H9 (cell line): ENCODE data around the gene MYH14. TPM values are rescaled to one million over a fixed set of nuclear protein-coding genes. Genes with fewer than 3 reads are reported as not detected.

Source experiments
- DNase-seq: peaks from one replicate; pipeline ENCODE4 v3.0.0-alpha.2; 2017
- H2AFZ ChIP-seq: one replicate; pipeline ENCODE4 v1.6.1; 2013; ENCODE audit warnings: mild to moderate bottlenecking, low read length, control low read depth, moderate library complexity
- H2AK5ac ChIP-seq: 2 replicates; pipeline ENCODE4 v1.6.1; 2013; ENCODE audit warnings: low read length, control low read depth, mixed read lengths; ENCODE audit not compliant: insufficient read length
- H2BK120ac ChIP-seq: one replicate; pipeline ENCODE4 v1.6.1; 2013; ENCODE audit warnings: low read depth, mild to moderate bottlenecking, low read length, control low read depth, inconsistent platforms; ENCODE audit not compliant: poor library complexity, severe bottlenecking
- H2BK12ac ChIP-seq: 2 replicates; pipeline ENCODE4 v1.6.1; 2013; ENCODE audit warnings: low read length, control low read depth, mixed read lengths, low read depth; ENCODE audit not compliant: insufficient read length
- H2BK15ac ChIP-seq: 2 replicates; pipeline ENCODE4 v1.6.1; 2013; ENCODE audit warnings: low read depth, low read length, control low read depth
- H2BK20ac ChIP-seq: one replicate; pipeline ENCODE4 v1.6.1; 2013; ENCODE audit warnings: low read depth, mild to moderate bottlenecking, low read length, control low read depth, inconsistent platforms; ENCODE audit not compliant: poor library complexity, severe bottlenecking
- H2BK5ac ChIP-seq: 2 replicates; pipeline ENCODE4 v1.6.1; 2013; ENCODE audit warnings: low read length, control low read depth, mixed read lengths; ENCODE audit not compliant: insufficient read length
- H3K14ac ChIP-seq: 2 replicates; pipeline ENCODE4 v1.6.1; 2013; ENCODE audit warnings: low read length, control low read depth; ENCODE audit not compliant: insufficient read depth
- H3K18ac ChIP-seq: 2 replicates; pipeline ENCODE4 v1.6.1; 2013; ENCODE audit warnings: low read depth, mild to moderate bottlenecking, mixed read lengths, low read length, control low read depth; ENCODE audit not compliant: insufficient read length
- H3K23ac ChIP-seq: 2 replicates; pipeline ENCODE4 v1.6.1; 2013; ENCODE audit warnings: low read length, control low read depth, mixed read lengths, low read depth; ENCODE audit not compliant: insufficient read length
- H3K23me2 ChIP-seq: 2 replicates; pipeline ENCODE4 v1.6.1; 2013; ENCODE audit warnings: low read depth, mild to moderate bottlenecking, mixed read lengths, low read length, control low read depth; ENCODE audit not compliant: insufficient read length, poor library complexity, severe bottlenecking
- H3K27ac ChIP-seq: 2 replicates; pipeline ENCODE4 v1.5.1; 2013; ENCODE audit warnings: low read length, control low read depth, mixed read lengths, low read depth; ENCODE audit not compliant: insufficient read length
- H3K27me3 ChIP-seq: 2 replicates; pipeline ENCODE4 v1.6.1; 2013; ENCODE audit warnings: low read length, control low read depth, inconsistent platforms; ENCODE audit not compliant: insufficient read depth
- H3K4ac ChIP-seq: 2 replicates; pipeline ENCODE4 v1.6.1; 2013; ENCODE audit warnings: low read depth, mild to moderate bottlenecking, control low read depth, inconsistent platforms, low read length, moderate library complexity
- H3K4me1 ChIP-seq: 2 replicates; pipeline ENCODE4 v1.6.1; 2013; ENCODE audit warnings: low read length, control low read depth, inconsistent platforms; ENCODE audit not compliant: insufficient read depth
- H3K4me2 ChIP-seq: 2 replicates; pipeline ENCODE4 v1.6.1; 2013; ENCODE audit warnings: low read length, control low read depth, mixed read lengths; ENCODE audit not compliant: insufficient read length, insufficient read depth
- H3K56ac ChIP-seq: 2 replicates; pipeline ENCODE4 v1.6.1; 2013; ENCODE audit warnings: low read depth, mild to moderate bottlenecking, mixed read lengths, low read length, control low read depth; ENCODE audit not compliant: insufficient read length
- H3K79me1 ChIP-seq: 2 replicates; pipeline ENCODE4 v1.6.1; 2013; ENCODE audit warnings: low read depth, mild to moderate bottlenecking, moderate library complexity, low read length, control low read depth, inconsistent platforms; ENCODE audit not compliant: insufficient read depth, poor library complexity, severe bottlenecking
- H3K79me2 ChIP-seq: 2 replicates; pipeline ENCODE4 v1.6.1; 2013; ENCODE audit warnings: low read length, control low read depth, inconsistent platforms; ENCODE audit not compliant: insufficient read depth
- H3K9ac ChIP-seq: 2 replicates; pipeline ENCODE4 v1.6.1; 2013; ENCODE audit warnings: low read length, control low read depth, mixed read lengths; ENCODE audit not compliant: insufficient read length; ENCODE audit errors: extremely low read depth
- H3K9me3 ChIP-seq: one replicate; pipeline ENCODE4 v1.6.1; 2013; ENCODE audit warnings: low read depth, low read length, inconsistent platforms; ENCODE audit not compliant: control insufficient read depth
- H3T11ph ChIP-seq: one replicate; pipeline ENCODE4 v1.6.1; 2013; ENCODE audit warnings: mild to moderate bottlenecking, low read length, control low read depth, inconsistent platforms
- H4K20me1 ChIP-seq: one replicate; pipeline ENCODE4 v1.6.1; 2013; ENCODE audit not compliant: control insufficient read depth, insufficient read length, insufficient read depth
- H4K5ac ChIP-seq: 2 replicates; pipeline ENCODE4 v1.6.1; 2013; ENCODE audit warnings: low read depth, mild to moderate bottlenecking, mixed read lengths, low read length, control low read depth; ENCODE audit not compliant: insufficient read length
- H4K8ac ChIP-seq: replicated peaks from 2 replicates; pipeline ENCODE4 v1.6.1; 2013; ENCODE audit warnings: low read length, control low read depth, mixed read lengths, low read depth; ENCODE audit not compliant: insufficient read length
- H4K91ac ChIP-seq: 2 replicates; pipeline ENCODE4 v1.6.1; 2013; ENCODE audit warnings: low read depth, mild to moderate bottlenecking, moderate library complexity, mixed read lengths, low read length, control low read depth; ENCODE audit not compliant: insufficient read length
- H3K27ac Mint-ChIP-seq, 3 experiments: 2 replicates in 2 of 3; 3 replicates in 1 of 3; pipeline ENCODE4 v1.8.0; 2020 to 2021; ENCODE audit warnings: mixed read lengths in 3 of 3, mild to moderate bottlenecking in 1 of 3, moderate library complexity in 1 of 3
- H3K27me3 Mint-ChIP-seq: 2 replicates; pipeline ENCODE4 v1.8.0; 2021; ENCODE audit warnings: low read depth, mild to moderate bottlenecking, moderate library complexity, mixed read lengths
- H3K36me3 Mint-ChIP-seq, 3 experiments: 2 replicates in 2 of 3; 3 replicates in 1 of 3; pipeline ENCODE4 v1.8.0; 2020 to 2021; ENCODE audit warnings: low read depth in 3 of 3, mixed read lengths in 3 of 3; ENCODE audit not compliant: insufficient read depth in 1 of 3
- H3K4me1 Mint-ChIP-seq, 2 experiments: 2 replicates each; pipeline ENCODE4 v1.8.0; 2020; ENCODE audit warnings: mixed read lengths in 2 of 2
- H3K4me3 Mint-ChIP-seq, 2 experiments: 2 replicates in 1 of 2; 3 replicates in 1 of 2; pipeline ENCODE4 v1.8.0; 2020 to 2021; ENCODE audit warnings: mild to moderate bottlenecking in 2 of 2, mixed read lengths in 2 of 2, moderate library complexity in 1 of 2
- H3K9me3 Mint-ChIP-seq, 2 experiments: 2 replicates in 1 of 2; 3 replicates in 1 of 2; pipeline ENCODE4 v1.8.0; 2020; ENCODE audit warnings: mild to moderate bottlenecking in 2 of 2, mixed read lengths in 2 of 2, moderate library complexity in 1 of 2
- WGBS: extraction: QIAGEN DNeasy Blood & Tissue Kit; methylation state at CpG from one replicate; pipeline ENCODE4 v1.1.7; 2013; ENCODE audit warnings: missing lambda C conversion rate, low lambda C conversion rate, mixed read lengths; ENCODE audit not compliant: insufficient read length; ENCODE audit errors: extremely low coverage; 5-methylcytosine and 5-hydroxymethylcytosine counted together
- total RNA-seq: library from RNA; stranded (reverse); gene quantifications from 2 replicates; pipeline ENCODE4 v1.2.1, GENCODE V29; 2021
- TF ChIP-seq, protein P1 (sequence below): fragments of 200-600 bp; sonication (generic); conservative IDR thresholded peaks from 3 replicates; pipeline ENCODE4 v1.8.0; 2021; ENCODE audit warnings: antibody characterized with exemption, mild to moderate bottlenecking

The MYH14 gene
- total RNA-seq, 1 experiment from 2014 or later, result 27.7 TPM

DNA sequence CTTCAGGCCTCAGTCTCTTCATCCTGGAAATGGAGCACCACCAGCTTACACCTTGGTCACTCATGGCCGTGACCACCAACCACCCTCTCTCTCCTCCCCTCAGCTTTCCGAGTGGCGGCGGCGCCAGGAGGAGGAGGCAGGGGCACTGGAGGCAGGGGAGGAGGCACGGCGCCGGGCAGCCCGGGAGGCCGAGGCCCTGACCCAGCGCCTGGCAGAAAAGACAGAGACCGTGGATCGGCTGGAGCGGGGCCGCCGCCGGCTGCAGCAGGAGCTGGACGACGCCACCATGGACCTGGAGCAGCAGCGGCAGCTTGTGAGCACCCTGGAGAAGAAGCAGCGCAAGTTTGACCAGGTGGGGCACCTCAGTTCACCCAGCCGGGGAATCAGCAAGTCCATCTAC is 78.1 kb downstream of the MYH14 start:
- no peak overlapping the region for H3K23ac ChIP-seq
- no peak overlapping the region for H3K27ac ChIP-seq
- H3K9ac ChIP-seq, result no peak overlapping the region
- no peak overlapping the region for H4K91ac ChIP-seq
- WGBS, result no CpG with 5 or more reads among the region's 22 CpGs
- no peak overlapping the region for H2BK15ac ChIP-seq
- Mint-ChIP-seq H3K4me3 (no peak overlapping the region), H3K9me3 (peaks cover 12 to 18% of the 10 kb centered on the region in 2 experiments), H3K27ac (no peak overlapping the region), H3K27me3 (no peaks in the 10 kb centered on the region), H3K4me1 (no peaks in the 10 kb centered on the region), H3K36me3 (peaks cover 31 to 59% (median 52%) of the 10 kb centered on the region in 3 experiments)
- no peak overlapping the region for H2AFZ ChIP-seq
- no peak overlapping the region for H3K56ac ChIP-seq
- H4K5ac ChIP-seq, result no peak overlapping the region
- no peaks in the 10 kb centered on the region for H3K79me2 ChIP-seq
- H2BK5ac ChIP-seq, result no peak overlapping the region
- H3K9me3 ChIP-seq, result no peaks in the 10 kb centered on the region
- H3K79me1 ChIP-seq, result no peaks in the 10 kb centered on the region
- H3K4me1 ChIP-seq, result no peaks in the 10 kb centered on the region
- H3K14ac ChIP-seq, result no peak overlapping the region
- no peak overlapping the region for H3K4me2 ChIP-seq
- H2AK5ac ChIP-seq, result no peak overlapping the region
- TF ChIP-seq, protein P1, sequence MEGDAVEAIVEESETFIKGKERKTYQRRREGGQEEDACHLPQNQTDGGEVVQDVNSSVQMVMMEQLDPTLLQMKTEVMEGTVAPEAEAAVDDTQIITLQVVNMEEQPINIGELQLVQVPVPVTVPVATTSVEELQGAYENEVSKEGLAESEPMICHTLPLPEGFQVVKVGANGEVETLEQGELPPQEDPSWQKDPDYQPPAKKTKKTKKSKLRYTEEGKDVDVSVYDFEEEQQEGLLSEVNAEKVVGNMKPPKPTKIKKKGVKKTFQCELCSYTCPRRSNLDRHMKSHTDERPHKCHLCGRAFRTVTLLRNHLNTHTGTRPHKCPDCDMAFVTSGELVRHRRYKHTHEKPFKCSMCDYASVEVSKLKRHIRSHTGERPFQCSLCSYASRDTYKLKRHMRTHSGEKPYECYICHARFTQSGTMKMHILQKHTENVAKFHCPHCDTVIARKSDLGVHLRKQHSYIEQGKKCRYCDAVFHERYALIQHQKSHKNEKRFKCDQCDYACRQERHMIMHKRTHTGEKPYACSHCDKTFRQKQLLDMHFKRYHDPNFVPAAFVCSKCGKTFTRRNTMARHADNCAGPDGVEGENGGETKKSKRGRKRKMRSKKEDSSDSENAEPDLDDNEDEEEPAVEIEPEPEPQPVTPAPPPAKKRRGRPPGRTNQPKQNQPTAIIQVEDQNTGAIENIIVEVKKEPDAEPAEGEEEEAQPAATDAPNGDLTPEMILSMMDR, result no peak
- no peak overlapping the region for H4K8ac ChIP-seq
- H2BK12ac ChIP-seq, result no peak overlapping the region
- no peak for DNase-seq
- no peak overlapping the region for H3T11ph ChIP-seq
- no peak overlapping the region for H2BK20ac ChIP-seq
- no peaks in the 10 kb centered on the region for H3K27me3 ChIP-seq
- H3K18ac ChIP-seq, result no peak overlapping the region
- no peaks in the 10 kb centered on the region for H4K20me1 ChIP-seq
- H3K4ac ChIP-seq, result no peak overlapping the region
- no peak overlapping the region for H2BK120ac ChIP-seq
- H3K23me2 ChIP-seq, result no peaks in the 10 kb centered on the region
